ENCODE data around the gene ITGB8.
A peak's percentile ranks its signal among the peaks of the same experiment; 100 is the strongest.
"Not testable (repeated sequence)": the region's sequence is repeated elsewhere in the genome, so short reads cannot be mapped to it uniquely, and the experiment has no call there.

Gene ITGB8

GRCh38 chr7:20301311-20301939 is 29.3 kb upstream of the ITGB8 start:
- no peak for TF ChIP-seq CTCF (IDR thresholded peaks at IDR 0.05; ENCODE audit: extremely low read depth, missing control alignments)
- DNase-seq (ENCODE audit: low spot score): peak; percentile 9

- not testable (repeated sequence) for DNase-seq (ENCODE audit: low spot score)
Measured at GRCh38 chr7:20302300-20302699, 28.4 kb upstream of the ITGB8 start.

- no peak for DNase-seq (ENCODE audit: low spot score)
- TF ChIP-seq CTCF (IDR thresholded peaks at IDR 0.05; ENCODE audit: extremely low read depth, missing control alignments): no peak
Measured at GRCh38 chr7:20302891-20303290, 27.8 kb upstream of the ITGB8 start.

- no peak for TF ChIP-seq CTCF (IDR thresholded peaks at IDR 0.05; ENCODE audit: extremely low read depth, missing control alignments)
- DNase-seq (ENCODE audit: low spot score): no peak
Measured at GRCh38 chr7:20304366-20304765, 26.3 kb upstream of the ITGB8 start.

- no peak for DNase-seq (ENCODE audit: low spot score)
- no peak for TF ChIP-seq CTCF (IDR thresholded peaks at IDR 0.05; ENCODE audit: extremely low read depth, missing control alignments)
Measured at GRCh38 chr7:20305726-20306125, 25.0 kb upstream of the ITGB8 start.

- DNase-seq (ENCODE audit: low spot score): no peak
- TF ChIP-seq CTCF (IDR thresholded peaks at IDR 0.05; ENCODE audit: extremely low read depth, missing control alignments): no peak
Measured at GRCh38 chr7:20306180-20306946, 24.3 kb upstream of the ITGB8 start.

GRCh38 chr7:20307119-20307518 is 23.6 kb upstream of the ITGB8 start:
- TF ChIP-seq CTCF (IDR thresholded peaks at IDR 0.05; ENCODE audit: extremely low read depth, missing control alignments): no peak
- peak; percentile 35 for DNase-seq (ENCODE audit: low spot score)

GRCh38 chr7:20307901-20308300 is 22.8 kb upstream of the ITGB8 start:
- DNase-seq (ENCODE audit: low spot score): no peak

More at GRCh38 chr7:20307901-20308300, 22.8 kb upstream of the ITGB8 start:
- TF ChIP-seq CTCF (IDR thresholded peaks at IDR 0.05; ENCODE audit: extremely low read depth, missing control alignments): no peak

Data from GM20000 (cell line).